Pancreas (tissue), 10 donors: Measurements from ENCODE around the gene LMO1. TPM values are rescaled to one million over a fixed set of nuclear protein-coding genes. Genes with fewer than 3 reads are reported as not detected.

Experiments
- ATAC-seq, 4 donors: fragments of 200-7000 bp; cut with Tn5 transposase; one replicate each; pipeline versions ENCODE4 v1.8.0 to v1.9.1; 2020; ENCODE audit warnings: mild to moderate bottlenecking in 4 of 4, moderate library complexity in 4 of 4
- DNase-seq, 6 donors: peaks; one replicate each; pipeline ENCODE4 v3.0.0-alpha.2; 2020
- FAIRE-seq: peaks from 2 replicates; lab custom pipeline; 2012; peaks lifted over from hg19 to GRCh38; lab: Jason Lieb, UNC
- H3K27ac ChIP-seq, 4 donors: fragments of 200-600 bp; sonication (generic); 1 replicate in 3 of 4; 2 replicates in 1 of 4; pipeline versions ENCODE4 v1.5.0 to v1.8.0; 2020
- H3K27me3 ChIP-seq, 4 donors: fragments of 200-600 bp; one replicate each; pipeline ENCODE4 v1.8.0; 2021
- H3K36me3 ChIP-seq, 3 donors: fragments of 200-600 bp; sonication (generic) in 1 of 3; one replicate each; pipeline versions ENCODE4 v1.5.0 to v1.8.0; 2020 to 2021
- H3K4me1 ChIP-seq, 3 donors: fragments of 200-600 bp; one replicate each; pipeline ENCODE4 v1.8.0; 2021
- H3K4me3 ChIP-seq, 4 donors: fragments of 200-600 bp; sonication (generic) in 2 of 4; one replicate each; pipeline versions ENCODE4 v1.5.0 to v1.8.0; 2020 to 2021
- H3K9me3 ChIP-seq, 4 donors: fragments of 200-600 bp; one replicate each; pipeline ENCODE4 v1.8.0; 2021
- WGBS, 2 donors: extraction: QIAGEN DNeasy Blood & Tissue Kit; methylation state at CpG; one replicate each; pipeline ENCODE4 v1.1.7; 2013; 5-methylcytosine and 5-hydroxymethylcytosine counted together
- intact Hi-C, 3 donors: fragments of 100-400 bp; cut with DNase I; formaldehyde crosslinking; loops; one replicate each; pipeline versions ENCODE4 v1.11.1 to v1.14.2; 2022
- polyA plus RNA-seq, 2 donors: library from polyadenylated mRNA; stranded (reverse); fragments of 200-250 nt; gene quantifications; one replicate each; pipeline ENCODE4 v1.2.3, GENCODE V29; 2013
- total RNA-seq, 6 donors: library from RNA; stranded (reverse); fragmentation: NEBNext Ultra II Directional in 4 of 6; extraction: Animal tissue kit (Norgen Biotek cat#: 25700) in 4 of 6; gene quantifications; one replicate each; pipeline versions ENCODE4 v1.2.1 to v1.2.4, GENCODE V29; 2021 to 2023
- TF ChIP-seq, protein P1 (sequence below), 4 donors: fragments of 200-600 bp; sonication (generic) in 3 of 4; IDR thresholded peaks; one replicate each; pipeline versions ENCODE4 v1.5.0 to v1.8.0; 2021; ENCODE audit warnings: antibody characterized with exemption in 4 of 4
- donor health status: healthy with polysubstance abuse.
- donor health status: DM: no; HTN: no; CAD: no; lungs with moderate emphysema.
- donor health status: DM: no; HTN: no; CAD: no.
- donor health status: control.
- donor health status: control.
- donor health status: Bipolar disorder and iron deficiency.
- donor health status: DM: yes; HTN: yes; CAD: no.
- donor health status: DM: no; HTN: no; CAD: no.
- donor health status: DM: no; HTN: no; CAD: no.
- donor health status: DM: yes; HTN: yes; CAD: no.

LMO1 gene
- total and polyA plus RNA-seq, 8 donors = 0.14 to 6.8 (median 0.61) TPM

DNA sequence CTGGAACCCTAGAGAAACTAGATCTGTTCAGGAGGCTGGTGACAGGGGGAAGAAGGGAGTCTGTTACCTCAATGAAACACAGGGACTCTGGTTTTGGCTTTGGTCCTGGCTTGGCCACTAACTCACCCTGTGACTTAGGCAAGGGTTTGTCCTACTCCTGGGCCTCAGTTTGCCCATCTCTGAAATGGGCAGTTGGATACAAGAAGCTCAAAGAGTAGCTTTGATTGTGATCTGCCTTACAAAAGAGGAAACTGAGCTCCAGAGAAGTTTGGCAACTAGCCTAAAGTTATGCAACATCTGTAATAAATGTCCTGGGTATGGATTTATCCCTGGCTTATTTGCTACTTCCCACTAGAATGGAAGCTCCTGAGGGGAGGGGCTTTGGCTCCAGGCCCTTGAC, 24.0 kb upstream of the LMO1 start:
- ATAC-seq = no peak
- intact Hi-C loops = no loop called here
- no peaks in the 10 kb centered on the region for H3K4me1 ChIP-seq
- H3K36me3 ChIP-seq = no peaks in the 10 kb centered on the region
- TF ChIP-seq, protein P1, sequence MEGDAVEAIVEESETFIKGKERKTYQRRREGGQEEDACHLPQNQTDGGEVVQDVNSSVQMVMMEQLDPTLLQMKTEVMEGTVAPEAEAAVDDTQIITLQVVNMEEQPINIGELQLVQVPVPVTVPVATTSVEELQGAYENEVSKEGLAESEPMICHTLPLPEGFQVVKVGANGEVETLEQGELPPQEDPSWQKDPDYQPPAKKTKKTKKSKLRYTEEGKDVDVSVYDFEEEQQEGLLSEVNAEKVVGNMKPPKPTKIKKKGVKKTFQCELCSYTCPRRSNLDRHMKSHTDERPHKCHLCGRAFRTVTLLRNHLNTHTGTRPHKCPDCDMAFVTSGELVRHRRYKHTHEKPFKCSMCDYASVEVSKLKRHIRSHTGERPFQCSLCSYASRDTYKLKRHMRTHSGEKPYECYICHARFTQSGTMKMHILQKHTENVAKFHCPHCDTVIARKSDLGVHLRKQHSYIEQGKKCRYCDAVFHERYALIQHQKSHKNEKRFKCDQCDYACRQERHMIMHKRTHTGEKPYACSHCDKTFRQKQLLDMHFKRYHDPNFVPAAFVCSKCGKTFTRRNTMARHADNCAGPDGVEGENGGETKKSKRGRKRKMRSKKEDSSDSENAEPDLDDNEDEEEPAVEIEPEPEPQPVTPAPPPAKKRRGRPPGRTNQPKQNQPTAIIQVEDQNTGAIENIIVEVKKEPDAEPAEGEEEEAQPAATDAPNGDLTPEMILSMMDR (IDR thresholded peaks at IDR 0.05) = no peak
- FAIRE-seq = no peak
- no peak overlapping the region for H3K4me3 ChIP-seq
- no peak for DNase-seq
- no peaks in the 10 kb centered on the region for H3K9me3 ChIP-seq
- H3K27me3 ChIP-seq = no peaks in the 10 kb centered on the region
- no peak overlapping the region for H3K27ac ChIP-seq

DNA sequence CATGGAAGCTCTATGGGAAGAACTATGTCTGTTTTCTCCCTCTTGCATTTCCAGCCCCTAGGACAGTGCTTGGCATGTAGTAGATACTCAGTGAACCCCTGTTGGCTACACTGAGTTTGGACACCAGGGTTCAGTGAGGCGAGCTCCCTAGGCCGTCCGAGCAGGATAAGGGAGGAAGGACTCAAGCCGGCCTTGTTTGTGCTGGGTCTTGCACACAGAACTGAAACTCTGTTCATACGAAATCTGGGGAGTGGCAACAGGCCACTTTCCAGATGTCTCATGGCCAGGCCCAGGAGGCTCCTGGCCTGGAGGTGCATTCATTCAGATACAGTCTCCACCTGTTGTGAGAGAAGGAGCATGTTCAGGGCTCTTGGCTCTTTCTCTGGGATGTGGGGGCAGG, 23.6 kb upstream of the LMO1 start:
- FAIRE-seq (no peak), DNase-seq (peak in 1 of 6 donors; percentile 24)

DNA sequence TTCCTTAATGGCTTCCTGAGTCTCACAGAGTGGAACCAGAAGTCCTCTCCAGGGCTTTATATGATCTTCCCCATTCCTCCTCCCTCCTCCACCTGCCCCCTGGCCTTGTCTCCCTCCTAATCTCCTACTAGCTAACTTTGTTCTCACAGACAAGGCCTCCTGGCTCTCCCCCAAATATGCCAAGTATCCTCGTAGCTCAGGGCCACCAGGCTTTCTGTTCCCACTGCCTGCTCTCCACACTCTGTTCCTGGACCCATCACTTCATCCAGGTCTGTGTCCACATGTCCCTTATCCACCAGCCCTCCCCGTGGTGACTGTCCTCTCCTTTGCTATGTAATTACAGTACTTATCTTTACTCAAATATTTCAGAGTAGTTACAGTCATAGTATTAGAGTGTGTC, 23.2 kb upstream of the LMO1 start:
- Histone ChIP-seq H3K36me3 (no peaks in the 10 kb centered on the region), H3K9me3 (no peaks in the 10 kb centered on the region), H3K27me3 (no peaks in the 10 kb centered on the region), H3K27ac (no peak overlapping the region), H3K4me3 (no peak overlapping the region), H3K4me1 (no peaks in the 10 kb centered on the region)
- DNase-seq (no peak), FAIRE-seq (no peak), ATAC-seq (no peak)
- 29 to 40% methylated on average over 2 of the region's 2 CpGs for WGBS, 2 donors
- TF ChIP-seq, protein P1 (IDR thresholded peaks at IDR 0.05) = no peak
- intact Hi-C loops = no loop called here

More for the DNA sequence above, 23.6 kb upstream of the LMO1 start:
- TF ChIP-seq, protein P1 (IDR thresholded peaks at IDR 0.05) = no peak
- H3K36me3 ChIP-seq = no peaks in the 10 kb centered on the region
- no peaks in the 10 kb centered on the region for H3K4me1 ChIP-seq
- no peak overlapping the region for H3K4me3 ChIP-seq
- H3K27ac ChIP-seq = no peak overlapping the region
- intact Hi-C loops = no loop called here
- H3K27me3 ChIP-seq = no peaks in the 10 kb centered on the region
- no peak for ATAC-seq
- WGBS, 2 donors = 91 to 98% methylated on average over 5 of the region's 5 CpGs
- H3K9me3 ChIP-seq = no peaks in the 10 kb centered on the region

DNA sequence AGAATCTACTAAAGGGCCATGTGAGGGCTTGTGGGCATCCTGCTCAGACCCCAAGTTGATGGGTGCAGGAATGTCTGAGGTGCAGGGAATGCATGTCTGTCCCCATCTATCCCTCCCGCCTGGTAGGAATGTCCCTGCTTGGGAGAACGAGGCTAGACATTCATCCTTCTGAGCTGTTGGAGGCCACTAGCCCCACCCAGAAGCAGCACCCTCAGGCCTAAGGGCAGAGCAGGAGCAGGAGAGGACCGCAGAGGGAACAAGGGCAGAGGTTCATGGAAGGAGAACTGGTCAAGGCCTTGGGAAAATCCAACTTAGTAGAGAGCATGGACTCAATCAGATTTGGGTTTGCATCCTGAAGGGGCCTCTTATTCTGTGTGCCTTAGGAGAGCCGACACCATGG, 22.1 kb upstream of the LMO1 start:
- ATAC-seq (no peak), FAIRE-seq (no peak), DNase-seq (peak in 1 of 6 donors; percentile 18)
- Histone ChIP-seq H3K27me3 (no peaks in the 10 kb centered on the region), H3K4me3 (no peak overlapping the region), H3K4me1 (no peaks in the 10 kb centered on the region), H3K36me3 (no peaks in the 10 kb centered on the region), H3K27ac (no peak overlapping the region), H3K9me3 (no peaks in the 10 kb centered on the region)
- WGBS, 2 donors = 76 to 85% methylated on average over 4 of the region's 4 CpGs
- TF ChIP-seq, protein P1 (IDR thresholded peaks at IDR 0.05) = no peak
- intact Hi-C loops = no loop called here

DNA sequence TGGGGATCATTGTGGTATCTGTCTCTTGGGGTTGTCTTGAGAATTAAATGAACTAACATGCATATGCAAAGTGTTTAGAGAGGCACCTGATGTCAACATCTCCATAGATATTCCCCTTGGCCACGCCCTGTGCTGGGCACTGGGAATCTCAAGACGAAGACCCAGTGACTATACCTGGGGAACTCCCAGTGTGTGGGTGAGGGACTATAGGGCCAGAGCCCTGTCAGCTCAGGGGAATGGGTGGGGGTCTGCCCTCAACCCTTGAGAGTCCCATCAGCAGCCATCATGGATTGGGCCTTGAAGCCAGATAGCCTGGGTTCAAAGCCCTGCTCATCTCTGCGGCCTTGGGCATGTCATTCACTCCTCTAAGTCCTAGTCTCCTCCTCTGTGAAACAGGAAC, 21.6 kb upstream of the LMO1 start:
- H3K27me3 ChIP-seq = no peaks in the 10 kb centered on the region
- H3K9me3 ChIP-seq = no peaks in the 10 kb centered on the region
- DNase-seq (no peak), ATAC-seq (no peak), FAIRE-seq (no peak)
- 89% methylated on average over 3 of the region's 3 CpGs for WGBS, 2 donors
- no peaks in the 10 kb centered on the region for H3K4me1 ChIP-seq
- H3K27ac ChIP-seq = no peak overlapping the region
- no peak overlapping the region for H3K4me3 ChIP-seq
- intact Hi-C loops = no loop called here
- no peaks in the 10 kb centered on the region for H3K36me3 ChIP-seq
- TF ChIP-seq, protein P1 (IDR thresholded peaks at IDR 0.05) = no peak
